GM13977 (cell line): ENCODE data around the gene RNF123.

Experiments
- DNase-seq: peaks from one replicate; pipeline ENCODE4 v3.0.0; 2012; ENCODE audit warnings: low spot score
- in situ Hi-C: fragments of 300-500 bp; cut with MboI; formaldehyde crosslinking; loops from one replicate; pipeline ENCODE4 v1.12.0; 2022; ENCODE audit warnings: low sequenced_read_pairs, low pct_unique_long_range_greater_than_20kb, mixed read lengths, inconsistent platforms; ENCODE audit not compliant: unreplicated experiment
- TF ChIP-seq, protein P1 (sequence below): IDR thresholded peaks from 2 replicates; pipeline ENCODE4 v1.5.1; 2012; ENCODE audit warnings: mild to moderate bottlenecking, control low read depth; ENCODE audit not compliant: insufficient read depth; ENCODE audit errors: extremely low read depth, missing control alignments

RNF123 gene

DNA sequence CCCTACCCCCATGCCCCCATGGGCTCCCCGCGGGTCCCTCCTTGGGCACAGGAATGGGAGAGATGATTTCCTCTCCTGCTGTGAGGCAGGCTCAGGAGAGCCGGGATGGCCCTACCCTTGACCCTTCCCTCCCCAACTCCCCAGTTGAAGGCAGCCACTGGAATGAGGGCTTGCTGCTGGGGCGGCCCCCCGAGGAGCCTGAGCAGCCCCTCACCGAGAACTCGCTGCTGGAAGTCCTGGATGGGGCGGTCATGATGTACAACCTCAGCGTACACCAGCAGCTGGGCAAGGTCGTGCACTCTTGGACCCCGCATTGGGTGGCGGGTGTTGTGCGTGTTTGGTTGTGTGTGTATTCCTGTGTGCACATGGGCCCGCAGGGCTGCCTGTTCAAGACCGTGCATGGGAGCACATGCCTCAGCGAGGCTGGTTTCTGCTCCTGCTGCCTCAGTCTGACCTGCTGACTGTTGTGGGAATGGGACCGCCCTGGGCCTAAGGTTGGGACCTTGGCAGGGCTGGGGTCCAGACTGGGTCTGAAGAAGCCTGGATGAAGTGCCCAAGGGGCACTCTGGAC lies 16.1 kb downstream of the RNF123 start:
- in situ Hi-C loops: no loop called here
- TF ChIP-seq, protein P1, sequence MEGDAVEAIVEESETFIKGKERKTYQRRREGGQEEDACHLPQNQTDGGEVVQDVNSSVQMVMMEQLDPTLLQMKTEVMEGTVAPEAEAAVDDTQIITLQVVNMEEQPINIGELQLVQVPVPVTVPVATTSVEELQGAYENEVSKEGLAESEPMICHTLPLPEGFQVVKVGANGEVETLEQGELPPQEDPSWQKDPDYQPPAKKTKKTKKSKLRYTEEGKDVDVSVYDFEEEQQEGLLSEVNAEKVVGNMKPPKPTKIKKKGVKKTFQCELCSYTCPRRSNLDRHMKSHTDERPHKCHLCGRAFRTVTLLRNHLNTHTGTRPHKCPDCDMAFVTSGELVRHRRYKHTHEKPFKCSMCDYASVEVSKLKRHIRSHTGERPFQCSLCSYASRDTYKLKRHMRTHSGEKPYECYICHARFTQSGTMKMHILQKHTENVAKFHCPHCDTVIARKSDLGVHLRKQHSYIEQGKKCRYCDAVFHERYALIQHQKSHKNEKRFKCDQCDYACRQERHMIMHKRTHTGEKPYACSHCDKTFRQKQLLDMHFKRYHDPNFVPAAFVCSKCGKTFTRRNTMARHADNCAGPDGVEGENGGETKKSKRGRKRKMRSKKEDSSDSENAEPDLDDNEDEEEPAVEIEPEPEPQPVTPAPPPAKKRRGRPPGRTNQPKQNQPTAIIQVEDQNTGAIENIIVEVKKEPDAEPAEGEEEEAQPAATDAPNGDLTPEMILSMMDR: no peak

DNA sequence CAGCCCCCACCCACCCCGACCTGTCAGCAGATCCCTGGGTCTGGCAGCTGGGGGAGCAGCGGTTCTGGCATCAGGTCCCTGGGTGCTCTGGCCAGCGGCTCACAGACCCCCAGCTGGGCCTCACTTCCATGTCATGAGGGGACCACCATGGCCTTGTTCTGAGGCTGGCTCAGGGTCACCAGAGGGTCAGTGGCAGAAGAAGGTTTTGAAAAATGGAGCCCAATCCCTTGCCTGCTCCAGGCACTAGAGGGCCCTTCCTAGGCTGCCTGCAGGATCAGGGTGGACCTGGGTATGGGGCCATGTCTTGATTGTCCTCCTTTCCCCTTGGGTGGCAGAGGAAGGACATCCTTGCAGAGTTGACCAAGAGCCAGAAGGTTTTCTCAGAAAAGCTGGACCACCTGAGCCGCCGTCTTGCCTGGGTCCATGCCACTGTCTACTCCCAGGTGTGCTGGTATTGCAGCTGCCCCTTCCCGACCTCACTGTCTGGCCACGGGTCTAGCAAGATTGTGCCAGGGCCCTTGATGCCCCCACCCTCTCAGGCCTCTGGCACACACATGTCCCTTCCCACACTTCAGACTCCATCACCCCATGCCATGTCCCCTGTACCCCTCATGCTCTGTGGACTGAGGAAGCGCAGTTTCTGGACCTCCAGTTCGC lies 17.2 kb downstream of the RNF123 start:
- TF ChIP-seq, protein P1: no peak
- in situ Hi-C loops: no loop called here
- DNase-seq: no peak

More for the DNA sequence above, 16.1 kb downstream of the RNF123 start:
- DNase-seq: no peak

DNA sequence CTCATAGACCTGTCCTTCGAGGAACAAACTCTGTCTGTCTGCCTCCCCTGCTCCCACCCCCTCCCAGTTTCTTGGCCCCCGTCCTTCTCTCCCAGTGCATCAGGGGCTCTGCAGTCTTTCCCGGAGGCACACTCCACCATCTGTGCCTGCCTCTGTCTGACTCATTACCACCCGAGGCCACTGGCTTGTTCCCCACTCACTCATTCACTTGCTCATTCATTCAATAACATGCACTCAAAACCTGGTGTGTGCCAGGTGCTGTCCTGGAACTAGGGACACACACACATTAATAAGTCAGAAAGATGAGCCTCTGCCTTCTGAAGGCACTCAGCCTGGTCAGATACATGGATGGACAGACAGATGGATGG lies 17.7 kb downstream of the RNF123 start:
- no peak for DNase-seq
- in situ Hi-C loops: no loop called here
- TF ChIP-seq, protein P1: no peak

DNA sequence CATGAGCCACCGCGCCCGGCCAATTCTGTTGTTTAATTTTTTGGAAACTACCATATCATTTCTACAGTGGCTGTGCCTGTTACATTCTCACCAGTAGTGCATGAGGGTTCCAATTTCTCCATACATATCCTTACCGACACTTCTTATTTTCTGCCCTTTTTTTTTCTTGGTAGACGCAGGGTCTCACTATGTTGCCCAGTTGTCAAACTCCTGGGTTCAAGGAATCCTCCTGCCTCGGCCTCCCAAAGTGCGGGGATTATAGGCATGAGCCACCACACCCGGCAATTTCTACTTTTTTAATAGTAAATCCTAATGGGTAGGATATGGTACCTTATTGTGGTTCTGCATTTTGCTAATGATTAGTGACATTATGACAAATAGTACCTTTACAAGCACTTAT lies 20.5 kb downstream of the RNF123 start:
- DNase-seq: no peak
- TF ChIP-seq, protein P1: no peak
- in situ Hi-C loops: no loop called here

DNA sequence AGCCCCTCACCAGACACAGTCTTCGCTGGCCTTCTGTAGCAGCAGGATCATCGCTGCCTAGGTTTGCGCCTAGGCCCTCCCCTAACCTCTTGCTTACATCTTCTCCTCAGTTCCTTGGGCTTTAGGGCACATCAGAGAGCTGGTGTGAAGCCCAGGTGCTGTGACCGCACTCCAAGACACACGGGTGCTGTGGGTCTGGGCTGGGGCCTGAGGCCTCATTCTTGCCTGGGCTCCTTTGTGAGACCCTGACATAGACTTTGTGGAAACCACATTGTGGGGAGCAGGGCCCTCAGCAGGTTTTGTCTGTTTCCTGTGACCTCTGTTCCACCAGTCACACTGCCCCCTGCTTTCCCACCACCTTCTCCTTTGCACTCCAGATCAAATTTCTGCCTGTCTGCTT lies 22.1 kb downstream of the RNF123 start:
- in situ Hi-C loops: no loop called here
- DNase-seq: no peak
- TF ChIP-seq, protein P1: no peak

DNA sequence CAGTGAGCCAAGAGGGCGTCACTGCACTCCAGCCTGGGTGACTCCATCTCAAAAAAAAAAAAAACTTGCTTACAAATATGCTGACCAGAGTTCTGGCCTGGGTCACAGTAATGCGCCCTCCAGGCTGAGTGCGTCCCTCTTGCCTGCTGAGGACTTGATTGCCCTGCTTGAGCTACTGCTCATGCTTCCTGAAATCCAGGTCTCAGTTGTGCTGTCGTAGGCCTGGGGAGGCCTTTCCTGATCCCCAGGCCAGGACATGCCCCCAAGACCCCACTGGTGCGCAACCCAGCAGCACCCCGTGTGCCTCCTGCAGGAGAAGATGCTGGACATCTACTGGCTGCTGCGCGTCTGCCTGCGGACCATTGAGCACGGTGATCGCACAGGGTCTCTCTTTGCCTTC lies 22.8 kb downstream of the RNF123 start:
- TF ChIP-seq, protein P1: no peak
- in situ Hi-C loops: no loop called here
- DNase-seq: no peak
